ENCODE results near the gene ZNF592. TPM values are rescaled to one million over a fixed set of nuclear protein-coding genes. Genes with fewer than 3 reads are reported as not detected.

ZNF592 gene
- total and polyA plus RNA-seq, 2 of the 13 experiments (the other 11 are each of a cell fraction or from before 2014, with no cell fraction given): 8.2 to 9.8 TPM

- TF ChIP-seq MAX (IDR thresholded peaks at IDR 0.05): peak; percentile 34
- peak; percentile 58 for TF ChIP-seq PHF21A (CRISPR knock-in tag; IDR thresholded peaks at IDR 0.05)
- TF ChIP-seq RARA (CRISPR knock-in tag; IDR thresholded peaks at IDR 0.05): peak; percentile 67
- peak; percentile 15; the same call in 1 of the 2 replicates for TF ChIP-seq TFDP2 (CRISPR knock-in tag; IDR thresholded peaks at IDR 0.05)
- TF ChIP-seq, protein P1, sequence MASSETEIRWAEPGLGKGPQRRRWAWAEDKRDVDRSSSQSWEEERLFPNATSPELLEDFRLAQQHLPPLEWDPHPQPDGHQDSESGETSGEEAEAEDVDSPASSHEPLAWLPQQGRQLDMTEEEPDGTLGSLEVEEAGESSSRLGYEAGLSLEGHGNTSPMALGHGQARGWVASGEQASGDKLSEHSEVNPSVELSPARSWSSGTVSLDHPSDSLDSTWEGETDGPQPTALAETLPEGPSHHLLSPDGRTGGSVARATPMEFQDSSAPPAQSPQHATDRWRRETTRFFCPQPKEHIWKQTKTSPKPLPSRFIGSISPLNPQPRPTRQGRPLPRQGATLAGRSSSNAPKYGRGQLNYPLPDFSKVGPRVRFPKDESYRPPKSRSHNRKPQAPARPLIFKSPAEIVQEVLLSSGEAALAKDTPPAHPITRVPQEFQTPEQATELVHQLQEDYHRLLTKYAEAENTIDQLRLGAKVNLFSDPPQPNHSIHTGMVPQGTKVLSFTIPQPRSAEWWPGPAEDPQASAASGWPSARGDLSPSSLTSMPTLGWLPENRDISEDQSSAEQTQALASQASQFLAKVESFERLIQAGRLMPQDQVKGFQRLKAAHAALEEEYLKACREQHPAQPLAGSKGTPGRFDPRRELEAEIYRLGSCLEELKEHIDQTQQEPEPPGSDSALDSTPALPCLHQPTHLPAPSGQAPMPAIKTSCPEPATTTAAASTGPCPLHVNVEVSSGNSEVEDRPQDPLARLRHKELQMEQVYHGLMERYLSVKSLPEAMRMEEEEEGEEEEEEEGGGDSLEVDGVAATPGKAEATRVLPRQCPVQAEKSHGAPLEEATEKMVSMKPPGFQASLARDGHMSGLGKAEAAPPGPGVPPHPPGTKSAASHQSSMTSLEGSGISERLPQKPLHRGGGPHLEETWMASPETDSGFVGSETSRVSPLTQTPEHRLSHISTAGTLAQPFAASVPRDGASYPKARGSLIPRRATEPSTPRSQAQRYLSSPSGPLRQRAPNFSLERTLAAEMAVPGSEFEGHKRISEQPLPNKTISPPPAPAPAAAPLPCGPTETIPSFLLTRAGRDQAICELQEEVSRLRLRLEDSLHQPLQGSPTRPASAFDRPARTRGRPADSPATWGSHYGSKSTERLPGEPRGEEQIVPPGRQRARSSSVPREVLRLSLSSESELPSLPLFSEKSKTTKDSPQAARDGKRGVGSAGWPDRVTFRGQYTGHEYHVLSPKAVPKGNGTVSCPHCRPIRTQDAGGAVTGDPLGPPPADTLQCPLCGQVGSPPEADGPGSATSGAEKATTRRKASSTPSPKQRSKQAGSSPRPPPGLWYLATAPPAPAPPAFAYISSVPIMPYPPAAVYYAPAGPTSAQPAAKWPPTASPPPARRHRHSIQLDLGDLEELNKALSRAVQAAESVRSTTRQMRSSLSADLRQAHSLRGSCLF (CRISPR knock-in tag; IDR thresholded peaks at IDR 0.05; ENCODE audit: borderline replicate concordance): no peak
- TF ChIP-seq RFXAP (CRISPR knock-in tag; IDR thresholded peaks at IDR 0.05; ENCODE audit: borderline replicate concordance): 0 out of 2 replicates have a peak, but pooled peaks have one; percentile 50
- TF ChIP-seq RFX1 (IDR thresholded peaks at IDR 0.05): peak; percentile 48
- 0 out of 2 replicates have a peak, but pooled peaks have one; percentile 46 for TF ChIP-seq MED1 (CRISPR knock-in tag; IDR thresholded peaks at IDR 0.05)
- no peak for TF ChIP-seq ARID2 (CRISPR knock-in tag; IDR thresholded peaks at IDR 0.05; ENCODE audit: borderline replicate concordance)
- TF ChIP-seq, protein P2, sequence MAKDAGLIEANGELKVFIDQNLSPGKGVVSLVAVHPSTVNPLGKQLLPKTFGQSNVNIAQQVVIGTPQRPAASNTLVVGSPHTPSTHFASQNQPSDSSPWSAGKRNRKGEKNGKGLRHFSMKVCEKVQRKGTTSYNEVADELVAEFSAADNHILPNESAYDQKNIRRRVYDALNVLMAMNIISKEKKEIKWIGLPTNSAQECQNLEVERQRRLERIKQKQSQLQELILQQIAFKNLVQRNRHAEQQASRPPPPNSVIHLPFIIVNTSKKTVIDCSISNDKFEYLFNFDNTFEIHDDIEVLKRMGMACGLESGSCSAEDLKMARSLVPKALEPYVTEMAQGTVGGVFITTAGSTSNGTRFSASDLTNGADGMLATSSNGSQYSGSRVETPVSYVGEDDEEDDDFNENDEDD (CRISPR knock-in tag; IDR thresholded peaks at IDR 0.05; ENCODE audit: borderline replicate concordance): peak; percentile 27; the same call in 1 of the 2 replicates
Observed at GRCh38 chr15:84818261-84819131, 70.1 kb downstream of the ZNF592 start (continued).
